ENCODE results near the gene KRT77. TPM values are rescaled to one million over a fixed set of nuclear protein-coding genes. Genes with fewer than 3 reads are reported as not detected.

KRT77 gene
- total RNA-seq, 2 donors from 2014 or later = 0.41 TPM; not detected in 1

DNA sequence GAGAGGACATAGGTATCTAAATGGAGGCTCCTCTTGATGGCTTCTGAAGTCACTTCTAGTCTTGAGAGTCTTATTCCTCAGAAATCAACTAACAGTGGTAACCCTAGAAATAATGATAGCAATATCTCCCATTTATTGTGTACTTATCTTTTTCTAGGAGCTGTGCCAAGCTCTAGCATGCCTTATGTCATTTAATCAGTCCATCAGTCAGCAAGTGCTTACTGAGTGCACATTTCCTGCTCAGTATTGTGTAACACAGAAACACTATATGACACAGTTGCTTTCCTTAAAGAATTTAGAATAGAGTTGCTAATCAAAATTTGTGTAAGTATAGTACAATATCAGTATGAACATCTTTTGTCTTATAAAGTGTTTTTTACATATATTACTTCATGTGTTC is 37.3 kb upstream of the KRT77 start:
- TF ChIP-seq, protein P1, sequence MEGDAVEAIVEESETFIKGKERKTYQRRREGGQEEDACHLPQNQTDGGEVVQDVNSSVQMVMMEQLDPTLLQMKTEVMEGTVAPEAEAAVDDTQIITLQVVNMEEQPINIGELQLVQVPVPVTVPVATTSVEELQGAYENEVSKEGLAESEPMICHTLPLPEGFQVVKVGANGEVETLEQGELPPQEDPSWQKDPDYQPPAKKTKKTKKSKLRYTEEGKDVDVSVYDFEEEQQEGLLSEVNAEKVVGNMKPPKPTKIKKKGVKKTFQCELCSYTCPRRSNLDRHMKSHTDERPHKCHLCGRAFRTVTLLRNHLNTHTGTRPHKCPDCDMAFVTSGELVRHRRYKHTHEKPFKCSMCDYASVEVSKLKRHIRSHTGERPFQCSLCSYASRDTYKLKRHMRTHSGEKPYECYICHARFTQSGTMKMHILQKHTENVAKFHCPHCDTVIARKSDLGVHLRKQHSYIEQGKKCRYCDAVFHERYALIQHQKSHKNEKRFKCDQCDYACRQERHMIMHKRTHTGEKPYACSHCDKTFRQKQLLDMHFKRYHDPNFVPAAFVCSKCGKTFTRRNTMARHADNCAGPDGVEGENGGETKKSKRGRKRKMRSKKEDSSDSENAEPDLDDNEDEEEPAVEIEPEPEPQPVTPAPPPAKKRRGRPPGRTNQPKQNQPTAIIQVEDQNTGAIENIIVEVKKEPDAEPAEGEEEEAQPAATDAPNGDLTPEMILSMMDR (IDR thresholded peaks at IDR 0.05) = no peak
- Histone ChIP-seq H3K27me3 (replicated peaks; ENCODE audit: insufficient read depth) (no peaks in the 10 kb centered on the region), H3K36me3 (no peaks in the 10 kb centered on the region), H3K9me3 (no peaks in the 10 kb centered on the region), H3K4me1 (ENCODE audit: control insufficient read depth in 1 of 2, low read depth in 2 of 2) (no peaks in the 10 kb centered on the region), H3K4me3 (no peak overlapping the region), H3K27ac (no peak overlapping the region)
- DNase-seq (ENCODE audit: low spot score) = no peak
- ATAC-seq (ENCODE audit: insufficient number of reproducible peaks, low FRiP score, low read depth) = no peak

DNA sequence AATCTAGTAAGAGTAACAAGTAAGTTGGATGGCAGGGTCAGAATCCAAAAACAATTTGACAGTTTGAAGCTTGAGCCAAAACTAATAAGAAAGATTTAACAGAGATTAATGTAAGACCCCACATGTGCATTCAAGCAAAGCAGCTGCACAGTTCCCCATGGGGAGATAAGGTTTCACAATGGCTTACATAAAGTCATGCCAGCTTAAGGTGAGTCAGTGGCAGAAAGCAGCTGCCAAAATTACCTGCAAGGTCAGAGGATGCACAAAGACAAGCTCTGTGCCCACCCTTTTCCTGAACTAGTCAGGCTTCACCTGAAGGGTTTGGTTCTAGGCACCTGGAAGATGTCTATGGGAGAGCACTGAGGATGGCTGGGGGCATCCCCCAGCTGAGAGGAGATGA is 36.6 kb upstream of the KRT77 start:
- H3K4me3 ChIP-seq = no peak overlapping the region

DNA sequence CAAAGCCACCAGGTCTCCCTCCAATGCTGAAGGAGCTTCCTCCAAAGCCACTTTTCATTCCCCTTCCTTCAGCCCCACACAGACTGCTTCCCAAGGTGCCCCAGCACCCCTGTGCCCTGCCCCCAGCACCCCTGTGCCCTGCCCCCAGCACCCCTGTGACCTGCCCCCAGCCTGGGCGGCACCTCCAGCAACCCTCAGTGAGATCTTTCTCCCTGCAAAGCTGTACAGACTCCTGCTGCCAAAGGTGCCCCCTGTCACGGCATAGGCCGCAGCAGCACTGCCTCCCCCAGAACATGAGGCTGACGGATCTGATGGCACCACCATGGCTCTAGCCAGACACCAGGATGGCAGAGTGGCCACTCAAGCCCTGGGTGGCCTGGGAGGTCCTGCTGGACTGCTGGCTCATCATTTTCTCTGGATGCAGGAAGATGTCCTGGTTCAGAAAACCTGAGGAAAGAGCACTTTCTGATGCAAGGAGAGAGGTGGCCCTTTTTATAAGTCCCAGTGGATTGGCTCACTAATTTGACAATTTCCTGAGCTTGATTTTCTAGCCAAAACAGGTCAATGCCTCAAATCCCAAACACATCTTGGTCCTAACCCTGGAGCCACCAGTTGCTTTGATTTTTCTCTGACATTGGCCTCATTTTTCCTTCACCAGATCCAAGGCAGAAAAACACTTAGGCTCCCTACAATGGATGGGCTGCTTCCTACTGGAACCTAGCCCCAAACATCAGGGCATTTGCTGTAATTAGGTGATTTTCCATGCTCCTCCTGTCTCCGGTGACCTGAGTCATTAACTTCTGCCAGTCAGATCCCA is 32.7 kb upstream of the KRT77 start:
- DNase-seq (ENCODE audit: low spot score) (no peak), ATAC-seq (ENCODE audit: insufficient number of reproducible peaks, low FRiP score, low read depth) (no peak)
- Histone ChIP-seq H3K9me3 (no peaks in the 10 kb centered on the region), H3K4me1 (ENCODE audit: control insufficient read depth in 1 of 2, low read depth in 2 of 2) (no peaks in the 10 kb centered on the region), H3K27ac (no peak overlapping the region), H3K36me3 (no peaks in the 10 kb centered on the region), H3K4me3 (no peak overlapping the region), H3K27me3 (replicated peaks; ENCODE audit: insufficient read depth) (no peaks in the 10 kb centered on the region)
- TF ChIP-seq, protein P1 (IDR thresholded peaks at IDR 0.05) = no peak

More for the DNA sequence above, 36.6 kb upstream of the KRT77 start:
- DNase-seq (ENCODE audit: low spot score) (no peak), ATAC-seq (ENCODE audit: insufficient number of reproducible peaks, low FRiP score, low read depth) (no peak)
- TF ChIP-seq, protein P1 (IDR thresholded peaks at IDR 0.05) = no peak
- Histone ChIP-seq H3K36me3 (no peaks in the 10 kb centered on the region), H3K27me3 (replicated peaks; ENCODE audit: insufficient read depth) (no peaks in the 10 kb centered on the region), H3K4me1 (ENCODE audit: control insufficient read depth in 1 of 2, low read depth in 2 of 2) (no peaks in the 10 kb centered on the region), H3K9me3 (no peaks in the 10 kb centered on the region), H3K27ac (no peak overlapping the region)

DNA sequence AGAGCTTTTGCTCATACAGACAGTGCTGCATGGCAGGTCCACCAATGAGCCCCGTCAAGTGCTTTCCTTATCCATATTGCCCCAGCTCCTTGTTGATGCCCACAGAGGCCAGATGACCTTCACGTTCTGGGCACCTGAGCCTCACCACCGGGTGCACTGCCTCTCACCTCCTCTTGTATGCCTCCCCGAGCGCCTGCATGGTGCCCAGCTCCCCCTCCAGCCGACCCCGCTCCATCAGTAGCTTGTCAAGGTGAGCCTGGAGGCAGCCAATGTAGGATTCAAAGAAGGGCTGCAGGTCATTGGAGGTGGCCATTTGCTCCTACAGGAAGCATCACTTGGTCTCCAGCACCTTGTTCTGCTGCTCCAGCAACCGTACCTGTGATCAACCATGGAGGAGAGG is 31.8 kb upstream of the KRT77 start:
- Histone ChIP-seq H3K27ac (no peak overlapping the region), H3K4me1 (ENCODE audit: control insufficient read depth in 1 of 2, low read depth in 2 of 2) (no peaks in the 10 kb centered on the region), H3K4me3 (no peak overlapping the region), H3K36me3 (no peaks in the 10 kb centered on the region), H3K9me3 (no peaks in the 10 kb centered on the region), H3K27me3 (replicated peaks; ENCODE audit: insufficient read depth) (no peaks in the 10 kb centered on the region)
- DNase-seq (ENCODE audit: low spot score) (no peak), ATAC-seq (ENCODE audit: insufficient number of reproducible peaks, low FRiP score, low read depth) (no peak)
- TF ChIP-seq, protein P1 (IDR thresholded peaks at IDR 0.05) = no peak

DNA sequence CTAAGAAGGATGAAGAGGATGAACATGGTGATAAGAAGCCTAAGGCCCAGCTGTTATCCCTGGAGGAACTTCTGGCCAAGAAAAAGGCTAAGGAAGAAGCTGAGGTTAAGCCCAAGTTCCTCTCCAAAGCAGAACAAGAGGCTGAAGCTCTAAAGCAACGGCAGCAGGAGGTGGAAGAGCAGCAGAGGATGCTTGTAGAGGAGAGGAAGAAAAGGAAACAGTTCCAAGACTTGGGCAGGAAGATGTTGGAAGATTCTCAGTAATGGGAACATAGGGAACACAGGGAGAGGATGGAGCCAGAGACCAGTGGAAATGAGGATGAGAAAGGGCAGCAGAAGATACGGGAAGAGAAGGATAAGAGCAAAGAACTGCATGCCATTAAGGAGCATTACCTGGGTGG is 27.5 kb upstream of the KRT77 start:
- Histone ChIP-seq H3K4me1 (ENCODE audit: control insufficient read depth in 1 of 2, low read depth in 2 of 2) (no peaks in the 10 kb centered on the region), H3K4me3 (no peak overlapping the region), H3K9me3 (no peaks in the 10 kb centered on the region), H3K27ac (no peak overlapping the region), H3K36me3 (no peaks in the 10 kb centered on the region), H3K27me3 (replicated peaks; ENCODE audit: insufficient read depth) (no peaks in the 10 kb centered on the region)
- TF ChIP-seq, protein P1 (IDR thresholded peaks at IDR 0.05) = no peak
- ATAC-seq (ENCODE audit: insufficient number of reproducible peaks, low FRiP score, low read depth) (no peak), DNase-seq (ENCODE audit: low spot score) (no peak)

Measured in thoracic aorta (tissue), 2 donors.